Head of caudate nucleus (tissue), 42 donors: ENCODE results near the gene PLEKHM2.
"Not testable (repeated sequence)": the region's sequence is repeated elsewhere in the genome, so short reads cannot be mapped to it uniquely, and the experiment has no call there.

Source experiments
- DNase-seq, 42 donors: peaks; one replicate each; pipeline versions ENCODE4 v3.0.0 to v3.0.0-alpha.2; 2020 to 2021; ENCODE audit warnings: mixed read lengths in 7 of 42
- intact Hi-C: fragments of 100-400 bp; cut with DNase I; formaldehyde crosslinking; loops from one replicate; pipeline ENCODE4 v1.15.0; 2022

PLEKHM2 gene

DNA sequence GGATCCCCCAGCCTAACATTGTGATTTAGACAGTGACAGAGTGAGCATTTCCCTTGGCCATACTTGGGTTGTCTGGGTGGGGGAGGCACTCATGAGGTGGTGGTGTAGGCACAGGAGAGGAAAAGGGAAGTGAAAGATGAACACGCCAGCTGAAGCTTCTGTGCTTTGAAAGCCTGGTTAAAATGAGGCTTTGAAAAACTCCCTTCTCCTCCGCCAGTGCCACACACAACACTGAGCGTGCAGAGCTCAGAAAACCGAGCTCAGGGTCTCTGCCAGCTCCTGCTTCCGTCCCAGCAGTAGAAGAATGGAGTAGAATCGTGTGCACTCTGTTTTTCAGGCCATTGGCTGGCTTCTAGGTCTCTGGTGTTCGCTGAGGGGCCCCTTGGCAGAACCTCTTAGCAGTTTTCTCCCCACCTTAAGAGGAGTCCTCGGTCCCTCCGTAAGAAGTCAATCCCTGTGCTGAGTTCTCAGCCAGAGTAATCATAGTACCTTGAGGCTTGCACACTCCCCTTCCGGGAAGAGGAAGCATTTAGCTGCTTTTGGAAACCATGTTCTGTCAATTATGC, 12.9 kb downstream of the PLEKHM2 start:
- peak in 35 of 42 donors; percentile 14 to 79 (median 47) for DNase-seq
- intact Hi-C loops: no loop called here

DNA sequence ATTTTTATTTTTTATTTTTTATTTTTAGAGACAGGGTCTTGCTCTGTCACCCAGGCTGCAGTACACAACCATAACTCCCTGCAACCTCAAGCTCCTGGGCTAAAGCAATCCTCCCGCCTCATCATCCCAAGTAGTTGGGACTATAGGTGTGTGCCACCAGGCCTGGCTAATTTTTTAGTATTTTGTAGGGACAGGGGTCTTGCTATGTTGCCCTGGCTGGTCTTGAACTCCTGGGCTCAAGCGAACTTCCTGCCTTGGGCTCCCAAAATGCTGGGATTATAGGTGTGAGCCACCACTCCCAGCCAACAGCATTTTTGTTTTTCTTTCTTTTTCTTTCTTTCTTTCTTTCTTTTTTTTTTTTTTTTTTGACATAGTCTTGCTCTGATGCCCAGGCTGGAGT, 14.1 kb downstream of the PLEKHM2 start:
- no peak for DNase-seq
- intact Hi-C loops: no loop called here

DNA sequence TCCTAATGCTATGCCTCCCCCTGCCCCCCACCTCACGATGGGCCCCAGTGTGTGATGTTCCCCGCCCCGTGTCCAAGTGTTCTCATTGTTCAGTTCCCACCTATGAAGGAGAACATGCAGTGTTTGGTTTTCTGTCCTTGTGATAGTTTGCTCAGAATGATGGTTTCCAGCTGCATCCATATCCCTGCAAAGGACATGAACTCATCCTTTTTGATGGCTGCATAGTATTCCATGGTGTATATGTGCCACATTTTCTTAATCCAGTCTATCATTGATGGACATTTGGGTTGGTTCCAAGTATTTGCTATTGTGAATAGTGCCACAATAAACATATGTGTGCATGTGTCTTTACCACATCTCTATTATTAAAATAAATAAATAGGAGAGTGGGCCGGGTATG, 15.2 kb downstream of the PLEKHM2 start:
- DNase-seq, intact Hi-C loops: not testable (repeated sequence)

DNA sequence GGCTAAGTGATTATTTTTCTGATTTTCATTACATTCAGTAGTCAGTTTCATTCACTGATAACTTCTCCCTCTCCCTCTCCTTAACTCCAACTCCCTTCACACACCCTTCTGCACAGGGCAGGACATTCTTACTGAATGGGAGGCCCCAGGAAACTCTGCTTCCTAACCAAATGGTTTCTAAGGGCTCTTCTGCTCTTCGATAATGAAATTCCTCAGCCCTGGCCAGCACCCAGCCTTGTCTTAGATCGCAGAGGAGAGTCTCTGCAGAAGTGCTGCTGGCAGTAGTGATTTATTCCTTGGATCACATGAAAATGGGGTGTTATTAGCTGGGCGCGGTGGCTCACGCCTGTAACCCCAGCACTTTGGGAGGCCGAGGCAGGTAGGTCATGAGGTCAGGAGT, 16.4 kb downstream of the PLEKHM2 start:
- no peak for DNase-seq
- intact Hi-C loops: no loop called here

DNA sequence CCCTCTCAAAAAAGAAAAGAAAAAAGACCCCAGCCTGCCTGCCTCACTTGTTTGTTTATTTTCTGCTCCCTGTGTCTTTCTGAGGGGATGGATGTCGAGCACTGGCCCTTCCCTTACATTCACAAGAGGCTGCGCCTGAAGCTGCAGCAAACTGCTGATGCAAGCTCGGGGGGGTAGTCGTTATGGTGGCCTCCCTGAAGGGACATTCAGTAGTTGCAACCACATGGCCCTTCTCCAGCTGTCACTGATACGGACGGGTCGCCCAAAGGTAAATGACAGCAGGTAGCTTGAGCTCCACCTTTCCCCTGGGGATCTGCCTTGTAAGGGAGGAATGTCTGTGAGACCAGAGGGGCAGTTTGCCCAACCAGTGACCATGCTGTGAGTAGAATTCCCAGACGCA, 17.7 kb downstream of the PLEKHM2 start:
- DNase-seq: no peak
- intact Hi-C loops: no loop called here

DNA sequence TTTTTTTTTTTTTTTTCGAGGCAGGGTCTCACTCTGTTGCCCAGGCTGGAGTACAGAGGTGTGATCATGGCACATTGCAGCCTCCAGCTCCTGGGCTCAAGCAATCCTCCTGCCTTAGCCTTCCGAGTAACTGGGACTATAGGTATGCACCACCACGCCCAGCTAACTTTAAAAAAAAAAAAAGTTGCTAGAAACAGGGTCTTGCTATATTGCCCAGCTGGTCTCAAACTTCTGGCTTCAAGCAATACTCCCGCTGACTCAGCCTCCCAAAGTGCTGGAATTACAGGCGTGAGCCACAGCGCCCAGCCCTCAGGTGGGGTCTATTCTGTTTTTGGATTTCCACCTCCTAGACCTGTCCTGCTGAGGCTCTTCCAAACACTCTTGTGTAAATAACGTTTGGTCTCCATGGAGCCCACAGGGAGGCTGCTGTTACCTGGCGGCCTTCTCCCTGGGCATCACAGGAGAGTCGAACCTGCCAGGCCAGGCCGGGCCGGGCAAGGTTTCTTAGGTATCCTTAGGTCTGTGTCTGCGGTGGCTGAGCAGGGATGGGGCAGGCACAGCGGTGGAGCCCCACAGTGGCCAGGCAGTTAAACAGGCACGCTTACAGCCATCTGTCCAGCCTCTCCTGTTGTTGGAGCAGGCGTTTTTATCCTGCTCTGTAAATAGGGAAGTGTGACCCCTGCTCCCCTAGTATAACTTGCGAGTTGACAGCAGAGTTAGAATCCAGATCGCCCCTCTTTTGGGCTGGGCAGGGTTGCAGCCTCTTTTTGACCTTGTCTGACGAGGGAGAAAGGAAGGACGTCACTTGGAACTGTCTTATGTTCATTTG, 18.8 kb downstream of the PLEKHM2 start:
- peak in 2 of 42 donors; percentile 44 to 59 for DNase-seq
- intact Hi-C loops: no loop called here

DNA sequence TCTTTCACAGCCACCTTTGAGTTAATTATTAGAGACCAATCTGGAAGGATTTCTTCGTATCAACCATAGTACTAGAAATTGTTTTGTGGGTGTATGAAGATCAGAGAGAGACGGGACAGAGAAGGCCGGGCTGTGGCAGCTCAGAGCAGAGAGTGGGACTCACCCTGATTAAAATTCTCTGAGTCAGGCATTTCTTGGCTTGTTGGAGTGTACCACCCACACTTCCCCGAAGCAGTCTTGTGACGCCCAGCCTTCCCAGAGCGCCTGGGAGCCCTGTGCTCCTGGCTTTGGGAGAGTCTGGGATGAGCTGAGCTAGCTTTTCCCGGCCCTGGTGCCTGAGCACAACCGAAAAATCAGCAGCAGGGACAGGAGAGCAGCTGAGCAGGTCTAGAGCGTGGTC, 19.4 kb downstream of the PLEKHM2 start:
- intact Hi-C loops: no loop called here
- DNase-seq: peak; percentile 56 to 95 (median 82)

DNA sequence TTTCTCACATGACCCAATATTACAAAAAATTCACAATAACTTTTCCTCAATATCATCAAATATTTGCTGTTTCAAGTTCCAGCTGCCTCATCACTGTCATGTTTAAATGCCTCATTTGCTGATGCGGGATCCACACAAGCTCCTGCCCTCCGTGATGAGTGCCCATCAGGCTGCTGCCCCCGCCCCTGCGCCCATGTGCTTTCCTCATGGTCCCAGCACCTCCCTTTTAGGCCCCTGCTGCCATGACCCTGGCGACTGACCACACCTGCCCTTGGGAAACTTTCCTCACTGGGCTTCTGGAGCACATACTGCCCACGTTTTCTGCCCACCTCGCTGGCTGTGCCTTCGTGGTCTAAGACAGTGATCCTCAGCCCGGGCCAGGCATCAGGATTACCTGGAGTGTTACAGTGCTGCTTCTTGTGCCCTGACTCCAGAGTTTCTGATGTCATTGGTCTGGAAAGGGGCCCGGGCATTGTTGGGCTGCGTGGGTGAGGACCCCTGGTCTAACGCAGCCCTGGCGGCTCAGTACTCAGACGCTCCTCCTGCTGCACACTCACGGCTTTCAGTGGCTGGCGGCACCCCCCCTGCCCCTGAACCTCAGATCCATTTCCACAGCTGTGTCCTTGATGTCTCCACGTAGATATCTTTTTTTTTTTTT, 20.5 kb downstream of the PLEKHM2 start:
- DNase-seq: no peak
- intact Hi-C loops: no loop called here

DNA sequence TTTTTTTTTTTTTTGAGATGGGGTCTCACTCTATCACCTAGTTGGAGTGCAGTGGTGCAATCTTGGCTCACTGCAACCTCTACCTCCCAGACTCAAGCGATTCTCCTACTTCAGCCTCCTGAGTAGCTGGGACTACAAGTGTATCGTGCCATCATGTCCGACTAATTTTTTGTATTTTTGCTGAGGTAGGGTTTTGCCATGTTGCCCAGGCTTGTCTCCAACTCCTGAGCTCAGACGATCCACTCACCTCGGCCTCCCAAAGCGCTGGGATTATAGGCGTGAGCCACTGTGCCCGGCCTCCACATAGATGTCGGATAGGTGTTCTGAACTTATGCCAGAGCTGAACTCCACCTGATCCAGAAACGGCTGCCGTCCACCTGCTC, 21.1 kb downstream of the PLEKHM2 start:
- no peak for DNase-seq
- intact Hi-C loops: no loop called here

DNA sequence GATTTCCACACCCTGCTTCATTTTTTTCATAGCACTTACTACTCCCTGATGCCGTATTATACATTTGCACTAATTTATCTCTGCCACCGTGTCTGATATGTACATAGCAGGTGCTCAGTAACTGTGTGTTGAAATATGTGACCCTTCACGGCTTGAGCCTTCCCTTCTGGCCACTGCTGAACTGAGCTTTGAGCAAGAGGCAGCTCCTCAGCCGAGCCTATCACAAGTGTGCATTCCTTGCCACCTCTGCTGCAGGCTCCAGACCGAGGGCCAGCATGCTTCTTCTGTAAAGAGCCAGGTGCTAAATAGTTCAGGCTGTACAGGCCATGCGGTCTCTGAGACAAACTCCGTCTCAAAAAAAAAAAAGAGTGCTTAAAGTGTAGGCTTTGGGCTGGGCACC, 22.6 kb downstream of the PLEKHM2 start:
- DNase-seq: no peak
- intact Hi-C loops: no loop called here

DNA sequence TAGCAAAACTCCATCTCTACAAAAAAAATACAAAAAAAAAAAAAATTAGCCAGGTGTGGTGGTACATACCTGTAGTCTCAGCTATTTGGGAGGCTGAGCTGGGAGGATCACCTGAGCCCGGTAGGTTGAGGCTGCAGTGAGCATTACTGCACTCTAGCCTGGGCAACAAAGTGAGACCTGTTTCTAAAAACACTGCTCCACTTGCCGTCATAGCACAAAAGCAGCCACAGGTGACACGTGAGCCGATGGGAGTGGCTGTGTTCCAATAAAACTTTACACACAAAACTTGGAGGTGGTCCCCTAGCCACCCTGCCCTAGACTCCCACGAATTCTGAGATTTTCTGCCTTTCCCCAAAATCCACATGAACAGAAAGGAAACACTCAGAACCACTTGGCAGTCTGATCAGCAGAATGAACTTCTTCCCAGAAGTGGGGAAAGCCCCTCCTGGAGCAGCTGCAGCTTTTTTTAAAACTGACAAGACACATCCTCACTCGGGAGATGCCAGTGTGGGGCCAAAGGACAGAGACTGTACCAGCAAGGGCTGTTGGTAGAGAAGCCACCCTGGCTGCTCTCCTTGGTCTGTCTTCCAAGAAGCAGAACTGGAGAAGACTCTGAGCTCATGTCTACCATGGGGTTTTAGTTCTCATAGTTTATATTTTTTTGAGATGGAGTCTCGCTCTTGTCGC, 23.3 kb downstream of the PLEKHM2 start:
- intact Hi-C loops: no loop called here
- peak in 1 of 42 donors; percentile 47 for DNase-seq

DNA sequence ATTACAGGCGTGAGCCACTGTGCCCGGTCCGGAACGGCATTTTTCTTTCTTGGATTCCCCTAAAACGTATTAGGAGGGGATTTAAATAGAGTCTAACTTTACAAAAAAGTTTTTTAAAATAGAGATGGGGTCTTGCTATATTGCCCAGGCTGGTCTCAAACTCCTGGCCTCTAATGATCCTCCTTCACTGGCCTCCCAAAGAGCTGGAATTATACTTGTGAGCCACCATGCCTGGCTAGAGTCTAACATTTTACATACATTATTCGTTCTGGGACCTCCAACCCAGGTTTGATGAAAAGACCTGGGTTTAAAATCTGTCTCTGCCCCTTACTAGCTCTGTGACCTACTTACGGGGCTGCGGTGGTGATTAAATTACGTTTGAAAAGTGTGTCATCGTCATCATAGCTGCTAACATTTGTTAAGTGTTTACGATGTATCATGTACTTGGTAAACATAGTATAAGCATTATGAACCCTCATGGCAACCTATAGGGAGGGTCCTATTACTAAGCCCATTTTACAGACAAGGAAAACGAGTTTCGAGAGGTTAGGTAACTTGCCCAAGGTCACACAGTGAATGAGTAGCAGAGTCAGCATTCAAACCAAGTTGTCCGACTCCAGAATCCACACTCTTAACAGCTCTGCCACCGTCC, 24.5 kb downstream of the PLEKHM2 start:
- intact Hi-C loops: no loop called here
- no peak for DNase-seq

DNA sequence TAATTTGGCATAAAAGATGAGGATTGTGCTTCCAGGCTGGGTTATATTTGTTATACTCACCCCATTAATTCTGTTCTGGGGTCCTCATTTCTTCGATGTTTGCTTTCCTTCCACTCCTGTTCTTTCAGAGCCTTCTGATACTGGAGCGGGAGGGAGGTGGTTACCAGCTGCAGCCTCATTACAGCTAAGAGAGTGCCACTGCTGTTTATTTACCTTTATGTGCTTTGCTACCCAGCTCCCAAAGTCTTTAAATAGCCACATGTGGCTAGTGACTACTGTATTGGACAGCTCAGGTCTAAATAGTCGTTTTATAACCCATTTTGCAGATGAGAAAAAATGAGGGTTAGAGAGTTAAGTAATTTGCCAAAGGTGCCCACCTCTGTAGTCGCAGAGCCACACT, 25.1 kb downstream of the PLEKHM2 start:
- intact Hi-C loops: no loop called here
- no peak for DNase-seq

DNA sequence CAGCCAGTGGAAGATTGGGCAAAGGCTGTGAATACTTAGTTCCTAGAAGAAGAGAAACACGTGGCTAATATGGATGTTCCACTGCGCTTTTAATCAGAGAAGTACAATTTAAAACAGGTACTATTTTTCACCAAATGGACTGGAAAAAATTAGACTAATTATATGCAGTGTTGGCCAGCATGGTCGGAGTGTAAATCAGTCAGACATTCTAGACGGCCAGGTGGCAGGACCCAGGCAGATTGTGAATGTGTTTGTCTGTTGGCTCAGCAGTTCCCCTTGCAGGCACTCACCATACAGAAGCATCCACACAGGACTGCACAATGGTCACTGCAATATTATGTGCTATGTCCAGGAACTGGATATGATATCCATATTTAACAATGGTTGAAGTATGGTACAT, 28.0 kb downstream of the PLEKHM2 start:
- intact Hi-C loops: no loop called here
- DNase-seq: no peak

DNA sequence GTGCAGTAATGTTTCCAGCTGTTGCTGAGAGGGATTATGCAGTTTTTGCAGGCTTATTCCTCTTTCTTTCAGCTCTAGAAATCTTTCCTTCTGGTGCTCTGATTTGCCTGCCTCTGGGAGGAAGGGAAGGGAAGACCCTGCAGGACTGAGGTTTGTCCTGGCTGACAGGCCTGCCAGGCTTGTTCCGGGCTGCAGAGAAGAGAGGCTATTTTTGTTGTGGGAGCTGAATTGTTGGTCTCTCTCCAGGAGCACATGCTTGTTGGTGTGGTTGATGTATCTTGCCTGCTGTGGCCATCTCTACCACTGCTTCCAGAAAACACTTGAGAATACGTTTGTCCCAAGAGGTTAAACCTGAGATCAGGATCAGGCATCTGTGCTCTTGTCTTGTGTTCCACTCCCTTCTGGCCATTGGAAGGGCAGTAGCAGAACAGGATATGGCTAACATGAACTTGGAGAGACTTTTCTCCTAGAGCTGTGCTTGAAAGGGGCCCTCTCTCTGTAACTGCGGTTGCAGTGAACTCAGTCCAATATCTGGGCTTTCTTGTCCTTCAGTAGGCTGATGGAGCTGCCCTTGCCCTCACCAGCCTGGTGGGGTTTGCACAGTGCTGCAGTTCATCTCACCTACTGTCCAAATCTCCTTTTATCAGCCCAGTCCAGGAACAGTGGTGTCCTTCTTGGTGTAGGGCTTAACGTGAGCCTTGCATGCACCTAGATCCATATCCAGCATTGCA, 30.5 kb downstream of the PLEKHM2 start:
- peak in 34 of 42 donors; percentile 20 to 81 (median 56) for DNase-seq

DNA sequence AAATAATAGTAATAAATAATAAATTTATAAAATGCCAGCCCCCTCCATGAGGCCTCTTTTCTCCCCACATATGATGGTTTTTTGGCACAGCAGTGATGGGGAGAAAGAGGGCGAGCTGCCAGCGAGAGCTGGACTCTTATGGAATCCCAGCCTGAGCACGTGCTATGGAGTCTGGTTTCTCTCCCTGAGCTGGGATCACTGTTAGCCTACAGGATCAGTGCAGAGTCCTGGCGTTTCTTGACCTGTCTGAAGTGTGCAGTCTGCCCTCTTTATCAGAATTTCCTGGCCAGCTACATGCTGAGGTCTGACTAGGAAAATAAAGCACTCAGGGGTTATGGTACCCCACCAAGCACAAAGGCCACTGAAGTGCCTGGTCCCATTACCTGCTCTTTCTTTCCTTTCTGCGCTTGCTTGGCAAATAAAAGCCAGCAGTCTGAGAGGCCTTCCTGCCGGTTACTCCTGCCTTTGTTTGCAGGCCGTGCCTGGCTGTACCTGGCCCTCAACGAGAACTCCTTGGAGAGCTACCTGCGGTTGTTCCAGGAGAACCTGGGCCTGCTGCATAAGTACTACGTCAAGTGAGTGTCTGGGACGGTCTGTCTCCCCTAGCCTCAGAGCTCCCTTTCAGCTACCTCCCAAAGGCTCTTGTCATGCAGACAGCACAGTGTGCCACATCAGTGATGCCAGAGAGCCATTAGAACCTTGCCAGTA, 33.5 kb downstream of the PLEKHM2 start:
- intact Hi-C loops: no loop called here
- DNase-seq: no peak

More for the DNA sequence above, 30.5 kb downstream of the PLEKHM2 start:
- intact Hi-C loops: no loop called here

DNA sequence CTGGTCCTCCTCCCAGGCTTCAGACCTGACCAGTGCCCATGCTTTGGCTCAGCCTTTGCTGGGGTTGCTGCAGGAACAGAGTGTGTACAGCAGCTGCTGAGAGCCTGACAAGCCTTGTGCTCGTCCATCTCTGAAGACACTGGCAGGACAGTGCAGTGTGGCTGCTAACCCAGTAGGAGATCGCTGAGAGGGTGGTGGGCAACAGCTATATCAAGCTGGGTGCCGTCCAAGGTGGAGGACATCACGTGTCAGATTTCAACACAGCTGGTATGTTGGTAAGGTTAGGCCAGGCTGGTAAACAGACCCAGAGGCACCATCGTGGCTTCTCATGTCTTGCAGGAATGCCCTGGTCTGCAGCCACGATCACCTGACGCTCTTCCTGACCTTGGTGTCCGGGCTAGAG, 34.1 kb downstream of the PLEKHM2 start:
- DNase-seq: no peak
- intact Hi-C loops: no loop called here
